Subcutaneous adipose tissue (tissue), 4 donors: ENCODE data around the gene ERH. TPM values are rescaled to one million over a fixed set of nuclear protein-coding genes. Genes with fewer than 3 reads are reported as not detected.

ENCODE experiments used
- total RNA-seq, 4 donors: library from RNA; depleted of rRNA; stranded (reverse); fragments of >200 nt; gene quantifications; one replicate each; pipeline ENCODE4 v1.1.0, GENCODE V29; 2016
- TF ChIP-seq, protein P1 (sequence below): fragments of 450-650 bp; IDR thresholded peaks from one replicate; pipeline ENCODE4 v1.5.1; 2016; ENCODE audit warnings: low read depth, mild to moderate bottlenecking, control low read depth, antibody characterized with exemption, moderate library complexity

The ERH gene
- total RNA-seq = 100 to 1,000 TPM in 1 of 4 donors, 10 to 100 TPM in 3; 47.1 to 116 (median 69.7) TPM

DNA sequence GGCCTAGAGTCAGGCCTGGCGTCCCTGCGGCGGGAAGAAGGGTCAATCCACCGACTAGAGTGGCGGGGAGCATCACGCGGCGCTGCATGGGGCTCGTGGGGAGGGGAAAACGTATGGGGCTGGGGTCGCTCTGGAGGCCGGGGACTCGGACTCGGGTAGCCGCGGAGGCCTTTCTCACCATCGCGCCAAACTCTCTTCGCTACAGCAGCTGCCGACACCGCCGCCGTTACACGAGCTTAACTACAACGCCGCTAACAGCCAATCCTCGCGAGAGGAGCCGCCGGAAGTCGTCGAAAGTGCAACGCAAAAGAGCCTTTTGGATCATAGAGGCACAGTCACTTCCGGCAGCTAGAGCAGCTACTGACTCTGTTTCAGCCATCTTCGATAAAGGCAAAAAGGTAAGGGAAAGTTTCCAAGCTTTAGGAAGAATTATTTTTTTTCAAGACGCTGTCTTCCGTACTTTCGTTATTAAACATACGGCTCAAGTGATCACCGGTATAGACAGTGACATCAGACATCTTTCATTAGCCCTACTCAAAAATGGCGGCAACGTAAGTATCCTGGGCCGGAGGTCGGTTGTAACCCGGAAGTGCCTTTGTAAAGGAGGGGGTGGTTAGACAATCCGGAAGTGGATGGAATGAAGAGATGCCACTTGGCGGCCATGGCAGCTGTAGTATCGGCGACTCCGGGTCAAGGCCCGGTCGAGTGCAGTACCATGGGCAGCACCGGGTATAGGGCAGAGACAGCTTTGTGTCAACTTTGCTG lies at the start of gene ERH, which contains the start of gene SLC39A9:
TSS of gene ERH (minus strand) at position 247 of the 765 bp plus-strand sequence. CDS start at position 181, 66 bp downstream.
TSS of gene SLC39A9 (plus strand) at position 640 of the 765 bp plus-strand sequence. CDS start 678 bp downstream, outside the sequence.
- TF ChIP-seq, protein P1, sequence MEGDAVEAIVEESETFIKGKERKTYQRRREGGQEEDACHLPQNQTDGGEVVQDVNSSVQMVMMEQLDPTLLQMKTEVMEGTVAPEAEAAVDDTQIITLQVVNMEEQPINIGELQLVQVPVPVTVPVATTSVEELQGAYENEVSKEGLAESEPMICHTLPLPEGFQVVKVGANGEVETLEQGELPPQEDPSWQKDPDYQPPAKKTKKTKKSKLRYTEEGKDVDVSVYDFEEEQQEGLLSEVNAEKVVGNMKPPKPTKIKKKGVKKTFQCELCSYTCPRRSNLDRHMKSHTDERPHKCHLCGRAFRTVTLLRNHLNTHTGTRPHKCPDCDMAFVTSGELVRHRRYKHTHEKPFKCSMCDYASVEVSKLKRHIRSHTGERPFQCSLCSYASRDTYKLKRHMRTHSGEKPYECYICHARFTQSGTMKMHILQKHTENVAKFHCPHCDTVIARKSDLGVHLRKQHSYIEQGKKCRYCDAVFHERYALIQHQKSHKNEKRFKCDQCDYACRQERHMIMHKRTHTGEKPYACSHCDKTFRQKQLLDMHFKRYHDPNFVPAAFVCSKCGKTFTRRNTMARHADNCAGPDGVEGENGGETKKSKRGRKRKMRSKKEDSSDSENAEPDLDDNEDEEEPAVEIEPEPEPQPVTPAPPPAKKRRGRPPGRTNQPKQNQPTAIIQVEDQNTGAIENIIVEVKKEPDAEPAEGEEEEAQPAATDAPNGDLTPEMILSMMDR = no peak

DNA sequence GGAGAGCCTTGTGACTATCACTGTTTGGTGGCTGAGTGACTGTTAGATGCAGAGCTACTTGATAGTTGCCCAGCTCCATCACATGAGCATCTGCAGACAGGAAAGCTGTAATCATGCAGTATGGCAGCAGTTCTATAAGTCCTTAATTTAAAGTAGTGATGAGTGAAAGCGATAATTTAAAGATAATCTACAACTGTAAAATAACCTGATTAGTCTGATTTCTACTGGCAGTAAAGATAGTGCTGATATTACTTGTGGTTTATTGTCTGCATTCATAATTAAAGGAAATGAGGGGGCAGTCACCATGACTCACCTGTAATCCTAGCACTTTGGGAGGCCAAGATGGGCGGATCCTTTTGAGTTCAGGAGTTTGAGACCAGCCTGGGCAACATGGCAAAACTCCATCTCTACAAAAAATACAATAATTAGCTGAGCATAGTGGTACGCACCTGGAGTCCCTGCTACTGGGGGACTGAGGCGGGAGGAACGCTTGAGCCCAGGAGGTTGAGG lies 45.3 kb upstream of the ERH start:
- TF ChIP-seq, protein P1 = no peak

DNA sequence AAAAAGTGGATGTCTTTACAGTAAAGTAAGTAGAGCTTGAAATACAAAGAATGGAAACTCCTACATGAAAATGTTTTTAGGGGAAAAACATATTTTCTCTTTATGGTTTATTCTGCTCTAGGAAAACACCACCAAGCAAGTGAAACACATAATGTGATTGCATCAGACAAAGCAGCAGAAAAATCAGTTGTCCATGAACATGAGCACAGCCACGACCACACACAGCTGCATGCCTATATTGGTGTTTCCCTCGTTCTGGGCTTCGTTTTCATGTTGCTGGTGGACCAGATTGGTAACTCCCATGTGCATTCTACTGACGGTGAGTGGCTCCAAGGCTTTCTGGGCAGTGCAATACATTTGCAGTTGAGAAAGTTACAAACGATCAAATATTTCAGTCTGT lies 43.8 kb upstream of the ERH start:
- TF ChIP-seq, protein P1 = no peak

DNA sequence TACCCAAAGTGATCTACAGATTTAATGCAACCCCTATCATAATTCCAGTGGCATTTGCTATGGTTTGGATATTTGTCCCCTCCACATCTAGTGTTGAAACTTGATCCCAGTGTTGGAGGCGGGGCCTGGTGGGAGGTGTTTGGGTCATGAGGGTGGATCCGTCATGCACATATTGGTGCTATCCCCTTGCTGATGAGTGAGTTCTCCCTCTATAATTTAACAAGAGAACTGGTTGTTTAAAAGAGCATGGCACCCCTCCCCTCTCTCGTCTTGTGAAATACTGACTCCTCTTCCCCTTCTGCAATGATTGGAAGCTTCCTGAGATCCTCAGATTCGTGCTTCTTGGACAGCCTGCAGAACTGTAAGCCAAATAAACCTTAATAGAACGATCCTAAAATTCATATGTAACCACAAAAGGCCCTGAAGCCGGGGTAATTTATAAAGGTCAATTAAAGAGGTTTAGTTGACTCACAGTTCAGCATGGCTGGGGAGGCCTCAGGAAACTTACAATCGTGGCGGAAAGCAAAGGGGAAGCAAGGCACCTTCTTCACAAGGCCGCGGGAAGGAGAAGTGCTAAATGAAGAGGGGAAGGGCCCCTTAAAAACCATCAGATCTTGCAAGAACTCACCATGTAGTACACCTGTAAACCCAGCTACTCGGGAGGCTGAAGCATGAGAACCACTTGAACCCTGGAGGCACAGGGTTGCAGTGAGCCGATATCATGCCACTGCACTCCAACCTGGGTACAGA lies 41.6 kb upstream of the ERH start:
- TF ChIP-seq, protein P1 = no peak

- TF ChIP-seq, protein P1 = no peak
Measured at GRCh38 chr14:69432364-69432763, 34.3 kb upstream of the ERH start.

DNA sequence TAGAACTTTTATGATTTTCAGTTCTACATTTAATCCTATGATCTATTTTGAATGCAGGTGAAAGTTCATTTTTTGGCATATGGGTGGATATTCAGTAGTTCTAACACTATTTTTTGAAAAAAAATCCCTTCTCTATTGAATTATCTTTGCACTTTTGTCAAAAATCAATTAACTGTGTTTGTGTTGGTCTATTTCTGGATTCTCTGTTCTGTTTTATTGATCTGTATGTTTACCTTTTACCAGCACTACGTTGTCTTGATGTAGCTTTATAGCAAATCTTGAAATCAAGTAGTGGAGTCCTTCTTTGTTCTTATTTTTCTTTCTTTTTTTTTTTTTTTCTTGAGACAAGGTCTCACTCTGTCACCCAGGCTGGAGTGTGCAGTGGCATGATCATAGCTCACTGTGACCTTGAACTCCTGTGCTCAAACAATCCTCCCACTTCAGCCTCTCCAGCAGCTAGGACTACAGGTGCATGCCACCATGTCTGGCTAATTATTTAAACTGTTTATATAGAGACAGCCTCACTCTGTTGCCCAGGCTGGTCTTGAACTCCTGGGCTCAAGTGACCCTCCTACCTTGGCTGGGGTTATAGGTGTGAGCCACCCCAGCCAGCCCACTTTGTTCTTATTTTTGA lies 32.3 kb upstream of the ERH start:
- TF ChIP-seq, protein P1 = no peak

- TF ChIP-seq, protein P1 = no peak
Measured at GRCh38 chr14:69429643-69430042, 31.5 kb upstream of the ERH start.
